Activated T-cell treated with anti-CD3 and anti-CD28 coated beads, Interleukin-2, amount 50 U/mL, for 1 hour (primary cell): ENCODE data around the gene MATN3.

Experiments
- DNase-seq: peaks from one replicate; pipeline ENCODE4 v3.0.0-alpha.2; 2020

The MATN3 gene

GRCh38 chr2:20035955-20036666, 23.6 kb upstream of the MATN3 start:
- DNase-seq, result no peak

- DNase-seq, result no peak
These were observed 22.4 kb upstream of the MATN3 start for GRCh38 chr2:20034821-20035220.

DNA sequence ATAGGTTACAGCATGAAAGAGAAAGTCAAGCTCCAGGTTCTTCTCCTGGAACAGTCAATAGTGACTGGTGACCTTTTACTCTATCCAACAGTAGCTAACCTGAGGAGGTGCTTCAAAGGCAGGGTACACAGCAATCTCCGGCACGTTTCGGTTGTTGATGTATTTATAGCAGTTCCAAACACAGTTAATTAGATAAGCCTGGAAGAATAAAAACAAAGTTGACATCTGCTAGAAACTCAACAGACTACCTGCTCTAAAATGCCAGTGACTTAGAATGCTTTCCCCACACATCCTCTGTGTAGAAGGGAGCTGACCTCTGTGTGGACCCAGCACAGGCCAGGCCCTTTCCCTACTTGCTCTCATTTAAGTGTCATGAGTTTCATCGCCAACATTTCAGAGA, 21.8 kb upstream of the MATN3 start:
- DNase-seq, result no peak

GRCh38 chr2:20033322-20033721, 20.9 kb upstream of the MATN3 start:
- no peak for DNase-seq

DNA sequence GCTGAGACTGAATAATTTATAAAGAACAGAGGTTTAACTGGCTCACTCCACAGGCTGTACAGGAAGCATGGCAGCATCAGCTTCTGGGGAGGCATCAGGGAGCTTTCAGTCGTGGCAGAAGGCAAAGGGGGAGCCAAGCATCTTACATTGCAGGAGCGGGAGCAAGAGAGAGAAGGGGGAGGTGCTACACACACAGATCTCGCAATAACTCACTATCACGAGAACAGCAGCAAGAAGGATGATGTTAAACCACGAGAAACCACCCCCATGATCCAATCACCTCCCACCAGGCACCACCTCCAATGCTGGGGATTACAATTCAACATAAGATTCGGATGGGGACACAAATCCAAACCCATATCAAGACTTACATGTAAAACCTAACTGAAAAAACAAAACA, 17.8 kb upstream of the MATN3 start:
- DNase-seq, result no peak

DNA sequence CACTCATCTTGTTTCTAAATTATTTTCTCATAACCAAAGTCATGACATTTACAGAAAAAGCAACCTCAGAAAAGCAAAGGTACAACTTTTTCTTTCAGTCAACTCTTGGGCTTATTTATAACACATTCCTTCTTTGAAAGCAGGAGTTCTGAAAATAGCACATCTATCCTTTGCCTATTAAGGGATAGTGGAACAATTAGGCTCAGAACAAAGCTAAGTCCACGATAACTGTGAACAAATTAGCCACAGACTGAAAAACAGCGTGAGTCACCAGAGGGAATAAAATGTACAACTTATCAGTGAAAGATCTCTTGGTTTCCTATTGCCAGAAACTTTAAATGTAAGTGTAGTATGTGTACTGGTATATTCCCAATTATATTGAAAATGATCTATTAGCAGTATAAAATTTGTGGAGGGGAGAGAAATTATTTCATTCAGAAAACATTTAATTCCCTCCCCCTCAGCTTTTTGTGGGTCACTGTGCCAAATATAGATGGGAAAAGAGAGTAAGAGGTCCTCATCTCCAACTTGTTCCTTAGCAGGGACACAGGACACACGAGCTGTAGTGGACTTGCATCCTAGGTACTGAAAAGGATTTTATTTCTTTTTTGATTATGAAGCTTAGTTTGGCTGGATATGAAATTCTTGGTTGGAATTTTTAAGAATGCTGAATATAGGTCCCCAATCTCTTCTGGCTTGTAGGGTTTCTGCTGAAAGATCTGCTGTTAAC, 15.4 kb upstream of the MATN3 start:
- DNase-seq, result no peak

DNA sequence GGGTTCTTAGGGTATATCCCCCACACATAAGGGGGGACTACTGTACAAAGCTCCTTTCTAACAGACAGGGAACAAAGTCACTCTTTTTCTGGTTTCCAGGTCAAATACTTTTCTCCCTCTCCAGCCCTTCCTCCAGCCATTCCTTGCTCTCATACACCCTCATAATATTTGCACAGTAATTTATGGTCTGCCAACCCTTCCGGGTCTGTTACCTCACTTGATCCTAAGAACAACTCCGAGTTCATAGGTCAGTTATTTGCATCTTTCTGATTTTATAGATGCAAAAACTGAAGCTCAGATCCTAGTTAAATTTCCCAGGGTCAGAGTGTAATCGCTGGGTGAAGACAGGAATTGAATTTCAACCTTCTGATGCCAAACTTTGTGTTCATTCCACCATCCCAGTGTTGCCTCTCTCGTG, 14.8 kb upstream of the MATN3 start:
- DNase-seq, result no peak

DNA sequence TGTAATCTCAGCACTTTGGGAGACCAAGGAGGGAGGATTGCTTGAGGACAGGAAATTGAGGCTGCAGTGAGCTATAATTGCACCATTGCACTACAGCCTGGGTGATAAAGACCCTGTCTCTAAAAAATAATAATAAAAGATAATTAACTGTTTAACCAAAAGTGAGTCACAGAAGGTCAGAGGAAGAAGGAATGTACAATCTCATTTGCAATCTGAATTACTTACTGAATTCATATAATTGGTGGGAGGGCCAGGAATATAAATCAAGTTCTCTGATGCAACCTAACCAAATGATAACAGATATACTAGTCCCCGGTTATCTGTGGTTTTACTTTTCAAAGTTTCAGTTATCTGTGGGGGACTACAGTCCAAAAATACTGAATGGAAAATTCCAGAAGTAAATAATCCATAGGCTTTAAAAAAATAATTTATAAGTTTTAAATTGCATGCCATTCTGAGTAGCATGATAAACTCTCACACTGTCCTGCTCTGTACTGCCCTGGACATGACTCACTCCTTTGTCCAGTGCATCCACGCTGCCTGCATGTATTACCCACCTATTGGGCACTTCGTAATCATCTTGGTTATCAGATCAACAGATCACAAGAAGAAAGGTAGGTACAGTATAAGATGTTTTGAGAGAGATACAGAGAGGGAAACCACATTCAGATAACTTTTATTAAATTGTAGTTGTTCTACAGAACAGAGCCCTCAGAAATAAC, 12.8 kb upstream of the MATN3 start:
- no peak for DNase-seq

DNA sequence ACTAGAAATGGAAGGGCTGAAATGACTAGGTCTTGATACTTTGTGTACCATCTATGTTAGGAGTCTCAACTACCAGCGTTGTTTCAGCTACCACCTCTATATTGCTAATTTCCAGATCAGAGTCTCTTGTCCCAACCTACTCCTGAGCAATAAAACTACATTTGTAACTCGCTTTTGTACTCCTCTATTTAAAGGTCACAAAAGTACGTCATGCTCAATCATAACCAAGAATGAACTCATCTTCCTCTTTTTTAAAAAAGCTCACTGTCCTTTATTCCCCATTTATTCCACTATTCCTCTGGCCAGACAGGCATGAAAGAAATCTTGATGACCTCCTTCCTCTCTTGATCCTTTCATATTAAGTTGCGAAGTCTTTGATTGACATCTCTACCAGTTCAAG, 11.2 kb upstream of the MATN3 start:
- DNase-seq, result no peak

DNA sequence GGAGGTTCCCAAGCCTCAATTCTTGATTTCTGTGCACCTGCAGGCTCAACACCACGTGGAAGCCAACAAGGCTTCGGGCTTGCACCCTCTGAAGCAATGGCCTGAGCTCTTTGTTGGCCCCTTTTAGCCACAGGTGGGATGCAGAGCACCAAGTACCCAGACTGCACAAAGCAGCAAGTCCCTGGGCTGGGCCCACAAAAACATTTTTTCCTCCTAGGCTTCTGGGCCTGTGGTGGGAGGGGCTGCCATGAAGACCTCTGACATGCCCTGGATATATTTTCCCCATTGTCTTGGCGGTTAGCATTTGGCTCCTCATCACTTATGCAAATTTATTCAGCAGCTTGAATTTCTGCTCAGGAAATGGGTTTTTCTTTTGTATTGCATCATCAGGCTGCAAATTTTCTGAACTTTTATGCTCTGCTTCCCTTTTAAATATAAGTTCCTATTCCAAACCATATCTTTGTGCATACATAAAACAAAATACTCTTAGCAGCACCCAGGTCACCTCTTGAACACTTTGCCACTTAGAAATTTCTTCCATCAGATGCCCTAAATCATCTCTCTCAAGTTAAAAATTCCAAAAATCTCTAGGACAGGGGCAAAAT, 9.0 kb upstream of the MATN3 start:
- DNase-seq, result no peak

DNA sequence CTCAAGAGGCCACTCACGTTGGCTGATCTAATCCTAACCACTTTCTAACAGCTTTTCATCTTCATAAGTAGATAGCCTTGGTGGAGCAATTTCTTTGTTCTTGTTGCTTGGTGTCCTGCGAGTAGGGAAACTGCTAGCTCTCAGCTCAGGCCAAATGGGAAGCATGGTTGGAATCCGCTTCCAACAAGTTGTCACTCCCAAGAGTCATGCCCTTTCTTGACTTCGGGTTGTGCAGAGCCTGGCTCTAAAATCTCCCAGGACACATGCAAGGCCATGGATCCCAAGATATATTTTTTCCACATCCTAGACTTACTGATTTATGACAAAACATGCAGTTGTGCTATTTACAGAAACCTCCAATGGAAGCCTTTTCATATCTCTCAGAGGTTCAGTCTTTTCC, 7.3 kb upstream of the MATN3 start:
- DNase-seq, result no peak

- no peak for DNase-seq
These were observed 6.2 kb upstream of the MATN3 start for GRCh38 chr2:20018601-20019152.

- no peak for DNase-seq
These were observed 3.9 kb upstream of the MATN3 start for GRCh38 chr2:20016346-20016745.

GRCh38 chr2:20015482-20016083, 3.1 kb upstream of the MATN3 start:
- DNase-seq, result no peak

GRCh38 chr2:20013126-20013849, 820 bp upstream of the MATN3 start:
- DNase-seq, result no peak

- no peak for DNase-seq
These were observed 511 bp downstream of the MATN3 start for GRCh38 chr2:20012032-20012281.

DNA sequence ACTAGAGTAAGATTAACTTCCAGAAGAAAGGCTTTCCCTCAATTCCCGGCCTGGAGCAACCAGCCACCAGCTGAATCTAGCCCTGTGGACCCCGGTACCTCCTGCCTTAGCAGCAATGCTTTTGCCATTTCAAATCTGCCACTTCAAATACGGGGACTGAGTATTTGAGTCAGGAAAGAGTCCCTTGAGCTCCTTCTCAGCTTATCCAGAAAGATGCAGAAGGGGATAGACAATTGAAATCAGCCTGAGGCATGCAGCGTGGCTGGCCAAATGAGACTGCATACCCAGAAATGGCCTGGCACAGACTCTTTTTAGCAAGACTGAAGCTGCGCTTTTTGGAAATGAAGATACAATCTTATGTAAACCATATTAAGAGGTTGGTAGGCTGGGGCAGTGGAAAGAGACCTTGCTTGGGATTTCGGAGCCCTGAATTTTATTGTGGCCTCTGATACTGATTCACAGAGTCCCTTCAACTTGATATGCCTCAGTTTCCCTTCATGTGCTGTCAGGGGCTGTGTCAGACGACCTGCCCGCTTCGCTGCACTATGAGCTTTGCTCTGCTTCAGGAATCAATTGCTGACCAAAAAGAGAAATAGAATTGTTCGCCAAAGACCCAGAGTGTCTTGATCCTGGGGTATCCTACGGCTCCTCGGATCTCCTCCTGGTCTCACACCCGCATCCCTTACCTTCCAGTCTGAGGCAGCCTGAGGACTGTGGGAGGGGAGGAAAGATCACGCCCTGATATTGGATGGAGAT, 1.0 kb downstream of the MATN3 start:
- DNase-seq, result no peak

GRCh38 chr2:20008703-20009102, 3.8 kb downstream of the MATN3 start:
- no peak for DNase-seq

DNA sequence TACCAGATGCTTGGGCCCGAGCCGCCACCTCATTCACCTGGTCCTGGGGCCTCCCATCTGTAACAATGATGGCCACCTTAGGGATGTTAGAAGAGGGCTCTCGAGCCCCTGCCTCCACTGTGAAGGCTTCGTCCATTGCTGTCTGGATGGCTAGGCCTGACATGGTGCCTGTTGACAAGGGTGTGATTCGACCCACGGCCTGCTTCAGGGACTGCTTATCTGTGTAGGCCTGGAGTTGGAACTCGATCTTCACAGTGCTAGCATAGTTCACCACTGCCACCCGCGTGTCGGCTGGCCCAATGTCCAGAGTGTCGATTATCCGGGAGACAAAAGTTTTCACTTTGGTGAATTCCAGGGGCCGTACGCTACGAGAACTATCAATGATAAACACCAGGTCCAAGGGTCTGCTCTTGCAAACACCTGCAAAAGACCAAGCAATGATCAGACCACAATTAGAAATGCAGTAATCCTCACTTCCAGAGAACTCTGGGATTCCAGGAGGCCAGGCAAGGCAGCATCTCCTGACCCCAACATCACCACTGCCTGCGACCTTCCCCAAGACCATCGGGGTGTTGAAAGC, 6.5 kb downstream of the MATN3 start:
- DNase-seq, result no peak

DNA sequence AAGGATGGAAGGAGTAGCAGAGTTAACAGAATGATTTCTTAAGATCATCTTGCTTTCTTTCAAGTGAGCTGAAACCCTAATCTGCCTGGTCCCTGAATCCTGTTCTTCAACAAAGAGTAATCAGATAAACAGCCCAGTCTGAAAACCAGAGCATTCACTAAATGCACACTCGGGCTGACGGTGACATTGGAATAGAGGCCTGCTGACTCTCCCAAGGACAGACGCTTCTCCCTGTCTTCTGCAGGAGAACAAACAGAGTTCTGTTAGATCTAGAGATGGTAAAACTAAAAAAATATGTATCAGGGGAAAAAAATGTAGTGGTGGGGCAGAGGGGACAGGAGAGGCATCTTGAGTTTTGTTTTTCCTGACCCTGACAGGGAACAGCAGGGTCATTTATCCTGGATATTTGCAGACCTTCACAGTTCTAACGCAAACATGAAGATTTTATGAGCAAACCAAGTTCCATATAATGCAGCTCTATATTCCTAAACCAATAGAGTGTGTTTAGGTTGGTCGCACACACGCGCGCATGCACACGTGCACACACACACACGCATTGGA, 7.3 kb downstream of the MATN3 start:
- no peak for DNase-seq

GRCh38 chr2:20001361-20001863, 11.1 kb downstream of the MATN3 start:
- DNase-seq, result no peak
